Stomach (tissue), 4 donors: ENCODE data around the gene RABGAP1.

Source experiments
- EP300 ChIP-seq: sonication (generic); formaldehyde crosslinking; IDR thresholded peaks from one replicate; pipeline ENCODE4 v1.6.1; 2017; ENCODE audit warnings: antibody characterized with exemption
- POLR2AphosphoS5 ChIP-seq, 3 donors: sonication (generic); formaldehyde crosslinking; IDR thresholded peaks; one replicate each; pipeline ENCODE4 v1.6.1; 2016; ENCODE audit warnings: antibody characterized with exemption in 3 of 3
- TF ChIP-seq, protein P1 (sequence below), 7 experiments: fragments of 450-650 bp in 4 of 7; fragments of 200-600 bp in 3 of 7; sonication (generic) in 3 of 7; IDR thresholded peaks; one replicate each; pipeline ENCODE4 v1.5.1; 2016 to 2019; ENCODE audit warnings: antibody characterized with exemption in 7 of 7, control low read depth in 2 of 7, mild to moderate bottlenecking in 1 of 7

DNA sequence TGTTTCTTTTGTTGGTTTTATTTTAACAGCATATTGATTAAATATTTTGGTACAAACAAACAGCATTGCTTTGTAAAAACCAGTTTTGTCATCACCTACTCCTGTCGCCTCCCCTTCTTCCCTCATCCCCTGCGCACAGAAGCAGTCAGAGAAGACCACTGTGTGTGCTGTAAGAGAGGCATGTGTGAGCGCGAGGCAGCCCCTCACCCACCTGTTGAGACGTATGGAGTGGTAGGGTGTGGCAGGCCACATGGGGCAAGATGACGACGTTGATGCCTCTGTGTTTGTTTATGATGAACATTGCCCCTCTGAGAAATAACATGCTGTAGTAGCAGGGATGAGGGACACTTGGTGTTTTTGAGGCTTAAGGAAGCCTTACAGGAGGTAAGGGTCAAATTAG, 164.0 kb downstream of the RABGAP1 start:
- TF ChIP-seq, protein P1, sequence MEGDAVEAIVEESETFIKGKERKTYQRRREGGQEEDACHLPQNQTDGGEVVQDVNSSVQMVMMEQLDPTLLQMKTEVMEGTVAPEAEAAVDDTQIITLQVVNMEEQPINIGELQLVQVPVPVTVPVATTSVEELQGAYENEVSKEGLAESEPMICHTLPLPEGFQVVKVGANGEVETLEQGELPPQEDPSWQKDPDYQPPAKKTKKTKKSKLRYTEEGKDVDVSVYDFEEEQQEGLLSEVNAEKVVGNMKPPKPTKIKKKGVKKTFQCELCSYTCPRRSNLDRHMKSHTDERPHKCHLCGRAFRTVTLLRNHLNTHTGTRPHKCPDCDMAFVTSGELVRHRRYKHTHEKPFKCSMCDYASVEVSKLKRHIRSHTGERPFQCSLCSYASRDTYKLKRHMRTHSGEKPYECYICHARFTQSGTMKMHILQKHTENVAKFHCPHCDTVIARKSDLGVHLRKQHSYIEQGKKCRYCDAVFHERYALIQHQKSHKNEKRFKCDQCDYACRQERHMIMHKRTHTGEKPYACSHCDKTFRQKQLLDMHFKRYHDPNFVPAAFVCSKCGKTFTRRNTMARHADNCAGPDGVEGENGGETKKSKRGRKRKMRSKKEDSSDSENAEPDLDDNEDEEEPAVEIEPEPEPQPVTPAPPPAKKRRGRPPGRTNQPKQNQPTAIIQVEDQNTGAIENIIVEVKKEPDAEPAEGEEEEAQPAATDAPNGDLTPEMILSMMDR (IDR thresholded peaks at IDR 0.05) = no peak
- TF ChIP-seq POLR2AphosphoS5 (IDR thresholded peaks at IDR 0.05) (no peak), EP300 (no peak)
